Fibroblast of skin of scalp (primary cell): ENCODE data around the gene UMOD. TPM values are rescaled to one million over a fixed set of nuclear protein-coding genes. Genes with fewer than 3 reads are reported as not detected.

Source experiments
- DNase-seq: peaks from one replicate; pipeline ENCODE4 v3.0.0-alpha.2; 2013
- polyA plus RNA-seq, 2 experiments: library from polyadenylated mRNA; unstranded; fragments of 120-200 nt; gene quantifications; one replicate each; pipeline ENCODE4 v1.2.1, GENCODE V29; 2013; ENCODE audit not compliant: insufficient read length in 2 of 2

UMOD gene
- not detected for polyA plus RNA-seq (2013, experiment 1 of 2; ENCODE audit: insufficient read length)
- 0.55 TPM for polyA plus RNA-seq (2013, experiment 2 of 2; ENCODE audit: insufficient read length)

DNA sequence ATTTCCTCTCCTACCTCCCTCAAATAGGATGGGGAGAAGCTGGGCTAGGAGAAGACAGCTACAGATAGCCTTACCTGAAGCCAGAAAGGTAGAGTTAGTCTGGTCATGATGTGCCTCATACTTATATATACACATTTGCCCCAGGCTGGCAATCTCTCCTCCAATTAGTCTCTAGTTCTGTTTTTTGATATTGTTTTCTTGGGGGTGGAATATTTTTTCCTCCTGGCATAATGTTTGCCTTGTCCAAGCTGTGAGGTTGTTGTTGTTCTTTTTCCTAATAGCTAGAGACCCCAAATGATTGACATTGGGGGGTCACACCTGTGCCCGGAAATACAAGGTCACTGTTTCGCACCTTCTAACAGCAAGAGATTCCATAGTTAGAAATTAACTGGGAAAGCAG, at the start of gene UMOD:
UMOD (minus strand) TSS at position 101 of the 400 bp plus-strand sequence. CDS start 1,978 bp downstream, outside the sequence.
- no peak for DNase-seq

DNA sequence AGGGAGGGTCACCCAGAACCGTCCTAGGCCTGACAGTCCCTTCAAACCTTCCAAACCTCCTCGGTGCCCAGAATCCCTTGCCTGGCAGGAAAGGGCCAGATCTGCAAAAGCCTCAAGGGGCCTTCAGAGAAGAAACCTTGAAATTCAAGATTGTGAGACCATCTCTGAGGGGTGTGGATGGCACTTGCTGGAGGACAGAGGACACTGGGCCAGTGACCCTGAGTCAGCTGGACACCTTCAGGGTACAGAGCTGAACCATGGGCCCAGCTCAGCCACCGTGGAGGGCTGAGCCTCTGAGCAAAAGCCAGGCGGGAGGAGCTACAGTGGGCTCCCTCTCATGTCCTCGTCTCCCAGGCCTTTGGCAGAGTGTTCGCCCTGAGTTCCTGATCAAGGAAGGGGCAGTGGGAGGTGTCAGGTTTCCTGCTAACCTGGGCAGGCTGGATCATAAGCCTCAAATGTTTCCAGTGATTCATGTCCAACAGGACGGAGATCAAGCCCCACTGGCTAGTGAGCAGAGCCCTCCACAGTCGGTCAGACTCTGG, 49.0 kb upstream of the UMOD start:
- DNase-seq, result no peak

DNA sequence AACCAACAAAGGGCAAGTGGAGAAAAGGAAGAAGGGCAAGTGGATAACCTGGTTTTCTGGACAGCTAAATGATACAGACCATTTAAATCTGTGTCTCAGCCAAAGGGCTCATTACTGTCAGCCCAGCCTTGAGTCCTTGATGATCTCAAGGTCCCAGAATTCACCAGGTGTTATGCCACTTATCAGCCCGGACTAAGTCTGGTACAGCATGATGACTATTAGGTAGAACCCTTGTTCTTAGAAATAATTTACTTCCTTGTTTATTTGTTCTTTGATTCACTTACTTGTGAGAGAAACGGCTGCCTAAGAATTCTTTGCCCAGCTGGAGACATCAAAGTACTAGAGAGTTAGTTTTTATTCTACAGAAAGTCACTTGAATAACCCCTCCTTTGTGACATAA, 48.6 kb upstream of the UMOD start:
- no peak for DNase-seq

DNA sequence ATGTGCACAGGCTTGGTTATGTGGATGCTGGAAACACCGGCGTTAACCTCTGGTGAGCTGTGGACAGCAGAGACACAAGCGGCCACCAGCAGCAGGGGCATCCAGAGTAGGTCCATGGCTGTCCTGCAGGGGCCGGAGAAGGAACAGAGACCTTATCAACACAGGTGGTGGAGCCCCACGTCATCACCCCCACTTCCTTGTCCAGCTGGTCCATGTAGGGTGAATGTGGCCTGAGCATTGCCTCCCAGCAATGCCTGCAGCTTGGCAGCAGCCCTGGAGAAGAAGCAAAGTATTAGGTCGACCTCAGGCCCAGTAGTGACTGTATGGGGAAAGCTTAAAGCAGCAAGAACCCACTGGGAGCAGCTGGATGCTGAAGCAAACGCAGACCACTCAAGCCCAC, 46.7 kb upstream of the UMOD start:
- no peak for DNase-seq

DNA sequence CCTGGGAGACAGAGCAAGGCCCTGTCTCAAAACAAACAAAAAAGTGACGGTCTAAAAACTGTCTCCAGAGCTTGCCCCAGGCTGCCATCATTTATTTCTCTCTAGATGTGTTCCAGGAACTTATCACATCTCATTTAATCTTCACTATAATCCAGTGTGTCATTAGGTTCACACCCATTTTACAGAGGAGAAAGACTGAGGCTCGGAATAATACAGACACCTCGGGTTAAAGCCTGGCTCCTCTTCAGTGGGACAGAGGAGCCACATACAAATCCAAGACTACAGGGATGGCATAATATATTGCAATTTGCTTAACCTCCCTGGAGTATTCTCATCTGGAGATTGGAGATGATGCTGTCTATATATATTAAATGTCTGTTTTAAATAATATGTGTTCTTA, 46.1 kb upstream of the UMOD start:
- DNase-seq, result no peak

DNA sequence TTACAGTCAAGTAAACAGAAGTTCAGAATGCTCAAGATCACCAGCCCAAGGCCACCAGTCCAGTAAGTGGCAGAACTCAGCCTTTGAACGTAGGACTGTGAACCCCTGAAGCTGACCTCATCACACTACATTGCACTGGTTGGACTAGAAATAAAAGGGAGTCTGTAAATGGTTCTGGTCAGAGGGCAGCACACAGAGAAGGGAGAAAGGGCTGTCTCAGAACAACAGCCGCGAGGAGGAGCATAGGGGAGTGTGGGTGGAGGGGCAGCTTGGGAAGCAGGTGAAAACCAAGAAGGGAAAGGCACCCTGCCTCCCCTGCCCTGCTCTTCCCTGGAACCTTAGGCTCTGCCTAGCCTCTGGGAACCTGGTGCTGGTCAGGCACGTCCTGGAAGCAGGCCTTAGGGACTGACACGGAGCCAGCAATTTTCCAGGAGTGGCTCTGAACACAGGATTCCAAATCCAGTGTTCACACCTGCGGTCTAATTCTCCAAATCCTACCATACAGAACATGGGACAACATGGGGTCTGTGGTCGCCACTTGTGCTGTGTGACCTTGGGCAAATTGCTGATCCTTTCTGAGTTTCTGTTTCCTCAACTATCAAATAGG, 45.1 kb upstream of the UMOD start:
- no peak for DNase-seq

DNA sequence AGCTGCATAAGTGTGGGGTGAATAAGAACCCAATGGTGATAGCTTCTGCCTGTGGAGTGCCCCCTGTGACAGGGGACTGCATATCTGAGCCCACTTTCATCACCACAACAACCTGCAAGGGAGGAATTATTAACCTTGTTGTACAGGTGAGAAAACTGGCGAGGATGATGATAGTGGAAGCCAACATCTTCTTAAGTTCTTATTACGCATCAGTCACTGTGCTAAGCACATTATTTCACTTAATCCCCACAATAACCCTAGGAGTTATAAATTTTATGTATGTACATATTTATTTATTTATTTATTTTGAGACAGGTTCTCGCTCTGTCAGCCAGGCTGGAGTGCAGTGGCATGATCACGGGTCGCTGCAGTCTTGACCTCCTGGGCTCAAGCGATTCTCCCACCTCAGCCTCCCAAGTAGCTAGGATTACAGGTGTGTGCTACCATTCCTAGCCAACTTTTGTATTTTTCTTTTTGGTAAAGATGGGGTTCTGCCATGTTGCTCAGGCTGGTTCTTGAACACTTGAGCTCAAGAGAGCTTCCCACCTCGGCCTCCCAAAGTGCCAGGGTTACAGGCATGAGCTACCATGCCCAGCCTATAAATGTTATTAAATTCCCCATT, 44.4 kb upstream of the UMOD start:
- no peak for DNase-seq

DNA sequence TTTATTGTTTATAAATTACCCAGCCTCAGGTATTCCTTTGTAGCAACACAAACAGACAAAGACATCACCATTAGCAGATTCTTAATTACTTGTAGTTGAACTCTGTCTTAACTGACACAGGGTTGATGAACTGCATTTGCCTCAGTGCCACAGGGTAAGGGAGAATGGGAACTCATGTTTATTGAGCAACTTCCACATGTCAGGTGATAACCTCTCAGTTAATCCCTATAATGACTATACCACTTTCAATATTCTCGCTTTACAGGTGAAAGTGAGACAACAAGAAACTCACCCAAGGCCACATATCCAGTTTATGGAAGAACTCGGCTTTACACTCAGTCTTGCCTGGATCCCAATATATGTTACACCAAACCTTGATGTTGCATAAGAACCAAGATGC, 43.4 kb upstream of the UMOD start:
- no peak for DNase-seq

DNA sequence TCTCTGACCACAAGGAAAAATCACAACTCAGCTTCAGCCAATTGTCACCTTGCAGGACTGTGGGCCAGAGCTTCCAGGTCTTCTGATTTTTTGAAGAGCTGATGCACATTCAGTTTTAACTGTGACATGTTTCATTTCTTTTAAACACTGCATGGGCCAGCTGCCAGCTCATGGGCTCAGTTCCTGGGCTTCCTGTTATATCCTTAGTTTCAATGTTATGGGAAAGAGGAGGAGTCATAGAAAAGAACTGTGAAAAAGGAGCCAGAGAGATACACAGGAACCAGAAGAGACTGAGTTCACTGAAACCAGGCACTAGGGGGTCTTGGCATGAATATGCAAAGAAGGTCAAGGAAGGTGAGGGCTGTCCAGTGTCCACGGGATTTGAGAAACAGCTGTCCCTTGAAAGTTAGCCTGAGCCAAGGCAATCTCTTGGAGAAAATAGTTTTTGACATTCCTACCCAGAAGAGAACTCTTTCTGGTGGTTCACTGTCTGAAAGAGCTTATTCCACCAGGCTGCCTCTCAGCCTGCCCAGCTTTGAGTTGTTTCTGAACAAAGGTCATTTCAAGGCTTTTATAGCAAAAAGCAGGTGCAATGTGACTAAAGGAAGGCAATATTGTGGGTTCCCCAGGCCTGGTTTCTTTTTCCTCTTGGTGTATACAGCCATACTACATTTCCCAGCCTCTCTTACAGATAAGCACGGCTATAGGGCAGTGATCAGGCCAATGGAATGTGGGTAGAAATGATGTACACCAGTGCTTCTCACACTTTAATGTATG, 41.5 kb upstream of the UMOD start:
- no peak for DNase-seq

DNA sequence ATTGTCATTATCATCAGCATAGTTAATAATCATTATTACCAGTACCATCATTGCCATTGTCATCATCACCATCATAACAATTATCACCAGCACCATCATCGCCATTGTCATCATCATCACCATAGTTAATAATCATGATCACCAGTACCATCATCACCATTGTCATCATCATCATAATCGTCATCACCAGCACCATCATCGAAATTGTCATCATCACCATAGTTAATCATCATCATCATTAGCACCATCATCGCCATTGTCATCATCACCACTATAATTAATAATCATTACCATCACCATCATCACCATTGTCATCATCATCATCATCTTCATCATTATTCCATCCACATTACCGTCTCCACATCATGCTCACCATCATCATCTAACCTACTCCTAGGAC, 38.5 kb upstream of the UMOD start:
- no peak for DNase-seq

DNA sequence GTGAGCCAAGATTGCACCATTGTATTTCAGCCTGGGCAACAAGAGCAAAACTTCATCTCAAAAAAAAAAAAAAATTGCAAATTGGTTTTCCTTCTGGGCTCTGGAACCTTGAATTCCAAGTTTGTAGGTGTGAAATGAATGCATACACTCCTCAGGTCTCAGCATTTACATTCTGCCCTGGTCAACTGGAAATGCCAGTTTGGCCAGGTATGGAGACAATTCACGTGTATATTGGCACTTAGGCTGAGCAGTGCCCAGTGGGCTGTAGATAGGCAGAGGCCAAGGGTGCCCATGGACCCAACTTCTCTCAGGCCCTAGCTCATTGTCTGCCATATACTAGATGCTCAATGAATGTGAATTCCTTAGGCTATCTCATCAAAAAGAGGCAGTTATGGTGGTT, 36.3 kb upstream of the UMOD start:
- no peak for DNase-seq

DNA sequence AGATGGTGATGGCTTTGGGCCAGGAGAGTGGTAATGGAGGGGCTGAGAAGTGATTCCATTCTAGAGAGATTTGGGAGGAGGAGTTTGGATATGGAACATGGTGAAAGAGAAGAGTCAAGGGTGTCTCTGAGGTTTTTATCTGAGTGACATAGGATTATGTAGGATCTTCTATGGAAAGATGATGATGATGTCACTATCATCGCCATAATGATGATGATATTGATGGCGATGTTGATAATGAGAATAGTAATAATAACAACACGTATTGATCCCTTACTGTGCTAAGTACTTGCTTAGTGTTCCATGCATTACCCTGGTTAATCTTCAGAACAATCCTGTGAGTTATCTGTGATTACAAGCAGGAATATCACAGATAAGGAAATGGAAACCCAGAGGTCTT, 35.5 kb upstream of the UMOD start:
- no peak for DNase-seq

DNA sequence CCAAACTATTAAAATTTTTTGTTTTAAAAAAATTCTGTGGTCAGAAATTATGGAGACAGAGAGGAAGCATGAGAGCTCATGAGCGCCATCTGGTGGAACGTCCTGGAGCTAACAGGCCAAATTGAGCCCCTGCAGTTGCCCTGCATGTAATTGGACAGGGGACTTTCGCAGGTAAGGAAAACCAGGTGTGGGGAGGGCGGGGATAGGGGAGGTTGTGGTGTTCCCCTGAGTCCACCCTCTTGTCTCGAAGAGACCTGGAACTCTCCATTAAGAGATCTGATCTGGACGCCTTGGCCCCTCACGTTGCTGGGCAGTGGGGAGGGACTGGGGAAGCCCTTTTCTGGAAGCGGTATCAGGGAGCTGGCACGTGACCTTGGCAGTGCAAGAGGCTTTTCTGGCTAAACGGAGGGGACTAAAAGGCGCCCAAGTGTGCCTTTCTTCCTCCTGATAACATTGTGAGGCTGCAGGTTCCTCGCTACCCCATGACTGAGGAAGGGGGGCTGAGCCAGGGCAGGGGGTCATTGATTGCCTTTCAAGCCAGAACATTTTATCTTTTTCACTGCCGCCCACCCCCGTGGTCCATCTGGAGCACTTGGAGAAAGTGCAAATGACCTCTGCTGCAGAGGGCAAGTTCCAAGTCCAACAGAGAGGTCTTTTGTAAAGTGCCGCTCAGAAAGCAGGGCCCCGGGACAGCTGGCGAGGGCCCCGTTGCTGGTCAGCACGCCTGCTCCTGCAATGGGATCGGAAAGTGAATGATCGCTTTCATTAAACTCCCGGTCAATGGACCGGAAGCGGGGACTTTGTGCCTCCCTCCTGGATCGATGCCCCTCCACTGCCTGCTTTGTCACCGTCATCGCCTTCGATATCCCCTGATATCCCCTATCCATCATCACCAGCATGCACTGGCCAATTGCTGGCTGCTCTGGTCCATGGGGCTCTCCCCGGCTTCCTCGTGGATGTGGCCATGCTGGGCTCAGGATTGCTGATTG, 33.6 kb upstream of the UMOD start:
- DNase-seq, result peak; percentile 39

DNA sequence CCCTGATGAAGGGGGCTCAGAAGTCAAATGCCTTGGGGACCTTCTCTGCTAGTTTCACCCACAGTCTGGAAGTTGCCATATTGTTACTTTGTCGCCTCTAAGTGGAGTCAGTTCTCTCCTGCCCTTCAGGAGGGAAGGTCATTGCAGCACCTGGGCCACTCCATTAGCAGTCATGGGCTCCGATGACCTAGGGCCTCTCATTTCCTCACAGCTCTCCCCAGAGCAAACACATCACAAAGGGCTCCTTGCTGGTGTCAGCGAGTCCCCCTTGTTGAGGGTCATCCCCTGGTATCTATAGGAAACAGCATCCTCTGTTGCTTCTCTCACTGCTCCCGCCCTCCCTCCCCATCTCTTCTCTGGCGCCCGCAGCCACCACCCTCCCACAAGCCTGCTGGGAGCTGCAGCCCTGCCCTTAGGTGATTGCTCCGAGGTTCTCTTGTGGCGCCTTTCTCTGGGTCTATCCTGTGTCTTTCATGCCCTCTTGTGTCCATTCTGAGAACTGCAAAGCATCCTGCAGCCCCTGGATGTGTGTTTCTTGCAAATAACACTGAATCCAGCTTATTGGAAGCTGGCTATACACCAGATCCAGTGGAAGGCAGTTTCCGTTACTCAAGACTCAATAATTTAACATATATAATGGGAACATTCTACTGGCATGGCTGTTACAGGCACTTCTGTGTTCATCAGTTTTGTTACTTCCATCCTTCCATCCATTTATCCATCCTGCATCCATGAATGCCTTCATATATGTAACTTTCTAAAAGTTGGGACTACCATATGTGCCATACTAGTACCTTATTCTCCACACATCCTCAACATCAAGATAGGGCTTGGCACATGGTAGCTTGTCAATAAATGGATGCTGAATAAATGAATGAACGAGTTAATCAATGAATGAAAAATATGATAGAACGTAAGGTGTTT, 30.9 kb upstream of the UMOD start:
- peak; percentile 49 for DNase-seq

DNA sequence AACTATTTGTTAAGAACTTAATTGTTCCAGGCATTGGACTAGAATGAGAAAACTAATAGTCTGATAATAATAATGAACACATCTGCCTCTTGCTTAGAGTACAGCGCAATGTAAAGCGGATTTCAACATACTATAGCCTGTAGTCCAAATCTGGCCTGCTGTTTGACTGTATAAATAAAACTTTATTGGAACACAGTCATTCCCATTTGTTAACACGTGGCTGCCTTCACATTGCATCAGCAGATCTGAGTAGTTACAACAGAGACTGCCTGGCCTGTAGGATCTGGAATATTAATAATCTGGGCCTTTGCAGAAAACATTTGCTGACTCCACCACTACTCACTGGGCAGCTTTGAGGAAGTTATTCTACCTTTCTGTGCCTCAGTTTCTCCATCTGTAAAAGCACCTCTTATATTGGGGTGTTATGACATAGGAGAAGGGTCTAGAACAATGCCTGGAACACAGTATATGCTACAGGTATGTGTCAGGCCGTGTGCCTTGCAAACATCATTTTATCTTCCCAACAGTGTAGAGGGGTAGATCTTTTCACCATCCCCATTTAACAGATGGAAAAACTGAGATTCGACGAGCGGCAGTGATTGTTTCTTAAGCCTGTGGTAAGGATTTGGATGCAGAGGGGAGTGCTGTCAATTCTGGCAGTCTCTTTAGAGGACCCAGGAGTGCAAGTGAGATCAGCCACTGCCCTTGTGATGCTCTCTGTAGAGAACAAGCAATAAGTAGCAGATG, 29.9 kb upstream of the UMOD start:
- DNase-seq, result no peak

DNA sequence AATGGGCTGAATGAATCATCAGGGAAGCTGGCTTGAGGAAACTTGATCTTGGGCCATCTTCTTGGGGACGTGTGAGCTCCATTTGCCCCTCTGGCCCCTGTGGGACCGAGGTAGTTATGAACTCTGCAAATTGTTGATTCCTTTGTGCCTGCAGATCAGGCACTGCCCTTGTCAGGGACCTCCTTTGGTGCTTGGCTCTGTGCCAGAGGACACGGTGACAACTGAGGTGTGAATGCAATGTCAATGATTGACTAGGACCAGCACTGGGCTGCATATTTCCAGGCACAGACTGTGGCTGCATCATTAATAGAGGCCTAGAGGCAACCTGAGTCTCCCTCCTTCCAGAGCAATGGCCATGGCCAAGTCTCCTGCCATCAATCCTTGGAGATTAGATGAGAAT, 28.3 kb upstream of the UMOD start:
- DNase-seq, result no peak

DNA sequence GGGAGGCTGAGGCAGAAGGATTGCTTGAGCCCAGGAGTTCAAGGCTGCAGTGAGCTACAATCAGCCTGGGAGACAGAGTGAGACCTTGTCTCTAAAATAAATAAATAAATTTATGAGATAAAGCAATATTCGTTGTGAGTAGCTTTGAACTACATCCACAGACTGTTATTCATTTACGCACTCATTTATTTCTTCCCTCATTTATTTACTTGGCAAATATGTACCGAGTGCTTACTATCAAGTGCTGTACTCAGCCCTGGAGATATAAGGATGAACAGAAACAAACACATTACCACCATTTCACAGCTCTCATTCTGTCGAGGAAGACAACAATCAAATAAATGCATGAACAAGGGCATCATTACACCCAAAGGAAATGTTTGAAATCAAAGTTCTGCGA, 24.7 kb upstream of the UMOD start:
- no peak for DNase-seq

DNA sequence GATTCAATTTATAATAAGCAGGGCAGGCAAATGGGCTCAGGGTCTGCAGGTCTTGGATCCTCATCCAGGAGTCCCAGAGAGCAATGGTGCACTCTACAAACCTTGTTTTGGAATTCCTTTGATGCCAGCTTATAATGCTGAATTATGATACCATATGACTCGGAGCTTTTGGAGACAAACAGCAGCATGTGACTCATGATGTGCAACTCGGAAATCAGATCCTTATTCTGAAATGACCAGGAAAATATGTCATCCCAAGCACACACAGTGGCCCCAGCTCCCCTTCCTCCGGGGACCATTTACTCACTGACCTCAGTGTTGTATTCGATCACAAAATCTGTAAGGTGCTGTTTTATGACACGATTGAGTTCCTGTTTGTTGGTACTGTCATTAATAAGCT, 20.2 kb upstream of the UMOD start:
- DNase-seq, result no peak

DNA sequence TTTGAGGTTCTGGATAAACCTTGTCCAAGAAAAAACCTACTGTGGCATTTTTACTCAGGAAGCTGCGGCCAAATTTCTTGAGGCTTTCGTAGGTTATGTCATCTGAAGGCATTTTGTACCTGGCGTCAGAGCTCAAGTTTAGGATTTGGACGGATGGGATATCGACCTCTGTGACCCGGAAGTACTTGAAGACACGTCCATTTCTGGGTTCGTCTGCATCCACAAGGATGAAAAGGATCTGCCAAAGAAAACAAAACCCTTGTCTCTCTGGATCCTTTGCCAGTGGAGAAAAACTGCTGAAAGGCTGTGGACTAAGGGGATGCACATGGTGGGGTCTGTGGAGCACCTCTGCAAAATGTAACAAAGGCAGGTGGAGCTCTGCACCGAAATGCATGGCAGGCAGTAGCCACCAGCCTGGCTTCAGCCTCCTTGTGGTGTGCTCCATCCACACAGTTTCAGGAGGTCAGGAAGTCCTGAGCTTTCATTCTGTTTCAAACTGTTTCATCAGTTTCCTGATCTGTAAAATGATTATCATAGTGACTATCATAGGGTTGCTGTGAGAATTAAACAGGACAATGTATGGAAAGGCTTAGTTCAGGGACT, 17.0 kb upstream of the UMOD start:
- DNase-seq, result no peak

DNA sequence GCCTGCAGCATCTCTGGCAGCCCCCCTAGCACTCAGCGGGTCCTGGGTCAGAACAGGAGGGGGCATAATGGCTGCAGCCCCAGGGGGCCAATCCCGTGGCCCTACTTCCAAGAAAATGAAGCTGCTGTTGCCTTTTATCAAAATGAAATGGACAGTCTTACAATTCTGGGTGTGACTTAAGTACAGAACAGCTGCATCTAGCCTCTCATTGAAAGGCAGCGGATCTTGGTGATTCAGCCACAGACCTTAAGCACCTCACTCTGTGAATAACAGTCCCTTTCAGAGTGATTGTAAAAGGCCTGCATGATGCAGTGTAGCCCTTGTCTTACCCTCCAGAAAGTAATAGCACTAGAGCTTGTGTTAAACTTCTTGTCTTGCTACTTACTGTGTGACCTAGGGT, 11.5 kb upstream of the UMOD start:
- DNase-seq, result no peak
